Lower lobe of right lung (tissue), 2 donors: ENCODE results near the gene BTN3A1. TPM values are rescaled to one million over a fixed set of nuclear protein-coding genes. Genes with fewer than 3 reads are reported as not detected.
"Not testable (repeated sequence)": the region's sequence is repeated elsewhere in the genome, so short reads cannot be mapped to it uniquely, and the experiment has no call there.

Experiments used
- ATAC-seq, 2 donors: fragments of 200-7000 bp; cut with Tn5 transposase; one replicate each; pipeline ENCODE4 v1.9.1; 2020 to 2022; ENCODE audit warnings: mild to moderate bottlenecking in 2 of 2, moderate library complexity in 2 of 2
- DNase-seq: peaks from one replicate; pipeline ENCODE4 v3.0.0-alpha.2; 2020
- H3K27ac ChIP-seq: fragments of 200-600 bp; one replicate; pipeline ENCODE4 v1.8.0; 2022
- H3K27me3 ChIP-seq: fragments of 200-600 bp; one replicate; pipeline ENCODE4 v1.8.0; 2022; ENCODE audit warnings: low read depth
- H3K36me3 ChIP-seq: fragments of 200-600 bp; one replicate; pipeline ENCODE4 v1.8.0; 2022; ENCODE audit warnings: mild to moderate bottlenecking
- H3K4me1 ChIP-seq: fragments of 200-600 bp; one replicate; pipeline ENCODE4 v1.8.0; 2022
- H3K4me3 ChIP-seq: fragments of 200-600 bp; one replicate; pipeline ENCODE4 v1.8.0; 2022; ENCODE audit warnings: mild to moderate bottlenecking
- H3K9me3 ChIP-seq: fragments of 200-600 bp; one replicate; pipeline ENCODE4 v1.8.0; 2022
- CTCF ChIP-seq: fragments of 200-600 bp; IDR thresholded peaks from one replicate; pipeline ENCODE4 v1.8.0; 2022; ENCODE audit warnings: antibody characterized with exemption, mild to moderate bottlenecking
- intact Hi-C: fragments of 100-400 bp; cut with DNase I; formaldehyde crosslinking; loops from one replicate; pipeline ENCODE4 v1.11.0; 2022
- total RNA-seq: library from RNA; stranded (reverse); fragmentation: NEBNext Ultra II Directional; extraction: Animal tissue kit (Norgen Biotek cat#: 25700); gene quantifications from one replicate; pipeline ENCODE4 v1.2.1, GENCODE V29; 2021
- donor health status: DM: no; HTN: yes; CAD: no; lungs with severe emphysema.

Gene BTN3A1
- total RNA-seq, 1 donor from 2014 or later = 53.2 TPM

GRCh38 chr6:26372308-26373144, 29.5 kb upstream of the BTN3A1 start:
- Histone ChIP-seq H3K36me3 (peaks cover 67% of the 10 kb centered on the region), H3K9me3 (no peaks in the 10 kb centered on the region), H3K4me1 (peaks cover 6% of the 10 kb centered on the region), H3K4me3 (no peak overlapping the region), H3K27me3 (no peaks in the 10 kb centered on the region), H3K27ac (no peak overlapping the region)
- DNase-seq = no peak
- intact Hi-C loops = no loop called here
- ATAC-seq = no peak
- TF ChIP-seq CTCF = no peak

GRCh38 chr6:26375270-26375669, 26.8 kb upstream of the BTN3A1 start:
- no peaks in the 10 kb centered on the region for H3K9me3 ChIP-seq
- no peaks in the 10 kb centered on the region for H3K4me1 ChIP-seq
- DNase-seq (no peak), ATAC-seq (no peak)
- TF ChIP-seq CTCF = no peak
- H3K27ac ChIP-seq = no peak overlapping the region
- no peak overlapping the region for H3K4me3 ChIP-seq
- intact Hi-C loops = no loop called here
- peaks cover 57% of the 10 kb centered on the region for H3K36me3 ChIP-seq
- no peaks in the 10 kb centered on the region for H3K27me3 ChIP-seq

- Histone ChIP-seq H3K27me3 (no peaks in the 10 kb centered on the region), H3K27ac (no peak overlapping the region), H3K4me1 (no peaks in the 10 kb centered on the region), H3K36me3 (peaks cover 32% of the 10 kb centered on the region), H3K9me3 (no peaks in the 10 kb centered on the region), H3K4me3 (no peak overlapping the region)
- no peak for TF ChIP-seq CTCF
- ATAC-seq = no peak
- intact Hi-C loops = no loop called here
- no peak for DNase-seq
These were observed 24.4 kb upstream of the BTN3A1 start for GRCh38 chr6:26377719-26378118.

- intact Hi-C loops, H3K27ac ChIP-seq, ATAC-seq, H3K4me3 ChIP-seq, H3K27me3 ChIP-seq, H3K9me3 ChIP-seq, H3K4me1 ChIP-seq, DNase-seq: not testable (repeated sequence)
- peaks cover 28% of the 10 kb centered on the region for H3K36me3 ChIP-seq
These were observed 23.9 kb upstream of the BTN3A1 start for GRCh38 chr6:26378143-26378542.

- peaks cover 6% of the 10 kb centered on the region for H3K4me1 ChIP-seq
- DNase-seq = no peak
- H3K4me3 ChIP-seq = no peak overlapping the region
- TF ChIP-seq CTCF = no peak
- ATAC-seq = no peak
- no peak overlapping the region for H3K27ac ChIP-seq
- no peaks in the 10 kb centered on the region for H3K27me3 ChIP-seq
- intact Hi-C loops = no loop called here
- no peaks in the 10 kb centered on the region for H3K9me3 ChIP-seq
- peaks cover 17% of the 10 kb centered on the region for H3K36me3 ChIP-seq
These were observed 22.8 kb upstream of the BTN3A1 start for GRCh38 chr6:26379292-26379691.

GRCh38 chr6:26379740-26380139, 22.3 kb upstream of the BTN3A1 start:
- no peaks in the 10 kb centered on the region for H3K9me3 ChIP-seq
- no peak for ATAC-seq
- intact Hi-C loops = no loop called here
- no peaks in the 10 kb centered on the region for H3K27me3 ChIP-seq
- TF ChIP-seq CTCF = no peak
- peaks cover 10% of the 10 kb centered on the region for H3K4me1 ChIP-seq
- DNase-seq = no peak
- peaks cover 12% of the 10 kb centered on the region for H3K36me3 ChIP-seq
- H3K27ac ChIP-seq = no peak overlapping the region
- H3K4me3 ChIP-seq = no peak overlapping the region
